GM21723 (cell line): ENCODE results near the gene SH2D1B.

ENCODE experiments used
- ATAC-seq: cut with Tn5 transposase; IDR thresholded peaks from one replicate; pipeline ENCODE4 v1.9.1; 2021; ENCODE audit warnings: mild to moderate bottlenecking, moderate library complexity; ENCODE audit not compliant: unreplicated experiment

The SH2D1B gene

DNA sequence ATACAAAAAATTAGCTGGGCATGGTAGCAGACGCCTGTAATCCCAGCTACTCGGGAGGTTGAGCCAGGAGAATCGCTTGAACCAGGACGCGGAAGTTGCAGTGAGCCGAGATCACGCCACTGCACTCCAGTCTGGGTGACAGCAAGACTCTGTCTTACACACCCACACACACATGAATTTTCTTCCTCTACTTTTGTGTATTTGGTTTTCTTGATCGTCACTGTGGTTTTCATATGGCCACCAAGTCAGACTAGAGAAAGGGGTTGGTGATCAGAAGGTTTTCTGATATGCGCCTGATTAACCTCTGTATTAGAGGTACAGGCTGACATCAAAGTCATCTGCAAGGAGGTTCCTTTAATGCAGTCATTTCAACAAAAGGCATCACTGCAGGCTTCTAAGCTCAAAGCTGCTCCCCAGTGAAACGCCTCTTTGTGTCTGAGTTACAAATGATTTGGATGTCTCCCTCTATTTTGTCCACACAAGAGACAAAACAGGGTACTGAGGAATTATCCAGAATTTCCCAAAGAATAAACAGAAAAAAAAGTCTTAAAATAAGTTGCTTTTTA is 11.1 kb downstream of the SH2D1B start:
- no peak for ATAC-seq

DNA sequence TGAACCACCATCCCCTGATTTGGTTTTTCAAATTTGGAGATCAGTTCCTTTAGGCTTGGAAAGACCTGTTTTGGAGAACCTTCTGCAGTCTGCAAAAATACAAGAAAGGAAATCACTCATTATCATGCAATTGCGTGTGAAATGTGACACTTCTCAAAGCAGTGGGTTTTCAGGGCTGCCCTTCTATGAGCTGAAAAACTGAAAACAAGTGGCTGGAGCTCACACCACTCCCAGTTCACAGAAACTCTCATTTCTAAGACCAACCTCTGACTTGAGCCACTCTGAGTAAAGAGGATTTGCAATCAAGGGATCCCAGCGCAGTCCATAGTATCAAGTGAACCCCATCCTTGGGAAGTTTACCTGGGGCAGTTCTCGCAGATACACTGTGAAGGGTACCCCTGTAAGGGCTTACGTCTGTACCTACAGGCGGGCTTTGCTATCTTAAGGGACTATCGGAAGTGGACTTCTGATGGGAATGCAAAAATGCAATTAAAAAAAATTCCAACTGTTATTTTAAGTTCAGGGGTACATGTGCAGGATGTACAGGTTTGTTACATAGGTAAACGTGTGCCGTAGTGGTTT is 12.8 kb downstream of the SH2D1B start:
- ATAC-seq = no peak

DNA sequence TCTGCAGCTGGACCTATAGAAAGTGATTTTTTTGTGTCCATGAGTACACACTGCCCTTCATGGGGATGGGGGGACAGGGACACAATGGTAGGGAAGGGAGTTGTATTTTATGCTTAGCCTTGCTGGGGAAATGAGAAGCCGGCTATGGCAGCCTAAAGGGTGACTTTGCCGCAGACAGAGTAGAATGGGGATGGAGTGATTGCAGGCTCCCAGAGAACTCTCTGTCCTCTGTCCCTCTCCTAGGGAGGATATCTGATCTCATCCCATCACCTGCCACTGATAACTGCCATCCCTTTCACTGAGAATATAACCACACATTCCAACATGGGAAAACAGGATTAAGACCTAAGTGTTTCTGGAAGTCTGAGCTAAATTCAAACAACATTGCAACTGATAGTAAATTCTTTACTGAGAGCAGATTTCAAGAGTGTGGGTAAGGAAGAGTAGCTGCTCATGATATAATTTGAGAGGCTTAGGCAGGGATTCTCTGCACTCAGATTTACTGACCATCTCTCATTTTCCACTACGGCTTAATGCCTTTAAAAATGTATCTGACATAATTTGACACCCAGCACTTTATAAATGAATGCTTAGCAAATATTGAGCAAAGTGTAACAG is 13.9 kb downstream of the SH2D1B start:
- ATAC-seq = no peak

DNA sequence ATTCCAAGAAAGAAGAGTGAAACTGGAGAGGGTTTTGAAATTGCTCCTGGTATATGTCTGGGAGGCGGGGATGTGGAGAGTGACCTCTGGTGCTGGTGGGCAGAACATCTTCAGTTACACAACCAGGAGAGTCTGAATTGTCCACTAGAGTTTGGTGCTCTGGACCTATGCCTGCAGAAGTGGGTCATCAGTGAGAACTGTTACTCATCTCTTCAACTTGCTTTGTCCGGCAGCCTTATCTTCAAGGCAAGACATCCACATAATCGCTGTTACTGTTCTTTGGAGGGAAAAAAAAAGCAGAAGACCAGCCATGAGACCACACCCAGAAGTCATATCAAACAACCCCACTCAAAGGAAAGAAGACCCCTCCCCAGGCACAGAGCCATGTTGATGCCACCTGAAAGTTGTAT is 14.9 kb downstream of the SH2D1B start:
- no peak for ATAC-seq

DNA sequence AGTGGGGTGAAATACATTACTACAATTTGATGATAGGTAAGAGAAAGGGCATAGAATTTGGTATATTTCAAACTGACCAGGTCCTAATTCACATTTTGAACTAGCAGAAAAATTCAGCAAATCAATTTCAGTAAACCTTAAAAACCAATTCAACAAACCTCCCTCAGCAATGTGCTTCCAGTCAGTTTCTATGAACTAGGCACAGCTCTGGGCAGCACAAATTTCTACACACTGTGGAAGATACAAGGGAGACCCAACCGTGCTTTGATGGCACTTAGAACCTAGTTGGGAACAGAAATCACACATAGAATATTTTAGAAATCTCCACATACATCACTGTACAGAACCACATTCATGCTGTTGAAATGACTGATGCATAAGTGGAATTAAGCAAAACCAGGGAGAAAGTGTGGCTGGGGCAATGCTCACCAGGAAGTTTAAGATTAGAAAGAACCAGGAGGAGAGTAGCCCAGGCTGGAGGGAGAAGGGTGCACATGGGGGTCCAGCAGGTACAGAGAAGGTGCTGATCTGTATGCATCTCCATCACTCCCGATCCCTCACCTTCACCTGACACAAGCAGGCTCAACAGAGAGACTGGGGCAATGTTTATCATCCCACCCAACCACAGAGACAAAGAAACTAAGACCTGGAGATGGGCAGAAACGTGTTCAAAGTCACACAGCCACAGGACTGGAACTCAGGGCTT is 15.6 kb downstream of the SH2D1B start:
- ATAC-seq = no peak

DNA sequence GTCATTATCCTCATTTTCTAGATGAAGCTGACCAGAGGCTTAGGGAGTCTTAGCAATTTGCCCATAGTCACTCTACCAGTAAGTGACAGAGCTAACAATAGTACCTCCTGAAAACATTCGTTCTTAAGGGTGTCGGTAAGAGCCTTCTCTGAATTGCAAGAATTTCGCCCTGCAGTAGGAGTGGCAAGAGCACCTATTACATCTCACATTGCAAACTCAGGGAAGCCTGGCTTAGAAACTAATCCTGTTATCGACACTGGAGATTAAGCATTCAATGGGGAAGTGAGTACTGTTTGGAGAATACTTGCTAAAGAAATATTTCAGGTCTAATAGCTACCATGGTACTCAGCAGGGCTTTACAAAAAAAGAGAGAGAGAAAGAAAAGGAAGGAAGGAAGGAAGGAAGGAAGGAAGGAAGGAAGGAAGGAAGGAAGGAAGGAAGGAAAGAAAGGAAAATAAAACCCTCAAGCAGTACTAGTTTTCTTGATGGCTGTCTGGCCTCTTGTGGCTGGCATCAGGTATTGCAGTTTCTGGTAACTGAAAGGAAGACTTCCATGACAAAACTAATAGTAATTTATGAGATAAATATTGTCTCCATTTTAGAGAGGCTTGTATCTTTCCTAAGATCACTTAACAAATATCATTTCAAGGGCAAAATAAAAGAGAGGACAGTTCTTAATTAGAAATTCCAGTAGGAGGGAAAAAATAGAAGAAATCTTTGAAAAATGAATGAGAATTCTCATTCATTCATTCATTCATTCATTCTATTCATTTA is 20.0 kb downstream of the SH2D1B start:
- ATAC-seq = no peak

DNA sequence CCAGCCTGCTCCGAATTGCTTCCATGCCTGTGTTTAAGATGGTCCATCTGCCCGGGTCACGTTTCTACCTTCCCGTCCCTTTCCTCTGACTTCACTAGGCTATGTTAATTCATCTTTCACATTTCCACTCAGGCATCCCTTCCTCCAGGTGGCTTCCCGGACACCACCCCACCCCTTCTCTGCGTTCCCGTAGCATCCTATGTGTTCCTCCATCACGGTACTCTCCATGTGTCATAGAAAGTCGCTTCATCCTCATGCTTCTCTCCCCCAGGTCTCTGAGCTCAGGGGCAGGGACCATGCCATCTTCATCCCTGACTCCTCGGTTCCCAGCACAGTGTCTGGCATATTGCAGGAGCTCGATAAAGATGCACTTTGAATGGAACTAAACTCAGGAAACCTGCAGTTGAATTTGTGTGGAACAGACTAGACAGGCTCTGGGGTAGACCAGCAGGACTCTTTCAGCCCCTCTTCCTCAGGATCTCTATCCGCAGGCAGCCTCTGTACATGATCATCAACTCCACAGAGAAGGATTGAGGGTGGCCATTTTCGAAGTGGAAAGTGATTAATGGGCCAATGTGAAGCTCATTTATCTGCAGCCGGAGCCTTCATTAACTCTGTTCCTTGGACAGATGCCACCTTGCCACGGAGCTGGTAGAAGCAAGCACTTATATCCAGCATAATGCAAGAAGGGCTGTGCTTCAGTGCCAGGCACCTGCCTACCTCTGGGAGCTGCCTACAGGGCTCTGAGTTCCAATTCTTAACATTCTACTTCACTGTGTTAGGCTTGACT is 21.3 kb downstream of the SH2D1B start:
- no peak for ATAC-seq

DNA sequence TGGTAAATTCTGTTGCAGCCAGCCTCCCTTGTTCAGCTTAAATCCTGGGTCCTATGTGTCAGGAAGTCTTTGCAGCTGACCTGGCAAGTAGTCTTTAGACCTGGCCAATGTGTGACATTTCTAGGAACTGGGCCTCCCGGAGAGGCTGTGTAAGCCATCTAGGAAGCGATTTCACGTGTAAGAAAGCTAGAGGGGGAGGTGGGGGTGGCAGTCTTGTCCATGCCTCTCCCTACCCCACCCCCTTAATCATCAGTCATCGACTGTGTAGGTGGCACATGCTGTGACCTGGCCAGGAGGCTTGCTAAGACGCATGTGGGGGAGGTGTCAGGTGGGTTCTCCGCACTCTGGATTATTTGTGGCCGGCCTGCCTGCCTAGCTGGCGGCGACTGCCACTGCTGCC is 22.0 kb downstream of the SH2D1B start:
- no peak for ATAC-seq

DNA sequence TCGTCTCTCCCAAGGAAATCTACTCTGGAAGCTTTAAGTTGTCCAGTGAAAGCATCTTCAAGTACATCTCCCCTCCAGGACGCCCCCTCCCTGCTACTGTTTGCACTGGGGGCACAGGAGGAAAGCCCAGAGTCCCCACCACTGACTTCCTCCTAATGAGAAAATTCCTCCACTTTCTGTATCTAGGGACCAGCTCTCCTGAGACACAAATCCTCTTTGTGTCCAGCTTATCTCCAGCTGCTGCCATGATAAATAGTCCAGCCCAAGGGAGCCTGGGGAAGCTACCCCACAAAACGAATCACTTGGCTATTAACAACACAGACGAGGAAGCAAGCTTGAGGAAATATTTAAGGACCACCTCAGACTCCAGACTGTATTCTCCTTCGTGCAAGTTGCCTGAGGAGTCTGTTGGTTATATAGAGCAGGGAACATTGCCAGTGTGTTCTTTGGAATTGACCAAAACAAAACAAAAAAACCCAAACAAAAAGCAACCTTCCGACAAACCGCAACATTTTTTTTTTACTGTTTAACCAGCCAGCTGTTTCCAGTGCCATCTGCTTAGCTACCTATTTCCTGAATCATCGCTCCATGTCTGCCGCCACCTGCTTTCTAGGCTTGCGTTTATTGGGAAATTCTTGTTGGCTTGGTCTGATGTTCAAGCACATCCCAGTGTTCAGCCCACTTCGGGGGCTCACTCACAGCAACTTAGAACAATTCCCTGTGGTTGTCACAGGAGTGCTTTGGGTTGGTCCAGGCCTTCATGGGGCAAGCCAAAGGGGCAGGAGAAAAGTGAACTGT is 22.7 kb downstream of the SH2D1B start:
- no peak for ATAC-seq

DNA sequence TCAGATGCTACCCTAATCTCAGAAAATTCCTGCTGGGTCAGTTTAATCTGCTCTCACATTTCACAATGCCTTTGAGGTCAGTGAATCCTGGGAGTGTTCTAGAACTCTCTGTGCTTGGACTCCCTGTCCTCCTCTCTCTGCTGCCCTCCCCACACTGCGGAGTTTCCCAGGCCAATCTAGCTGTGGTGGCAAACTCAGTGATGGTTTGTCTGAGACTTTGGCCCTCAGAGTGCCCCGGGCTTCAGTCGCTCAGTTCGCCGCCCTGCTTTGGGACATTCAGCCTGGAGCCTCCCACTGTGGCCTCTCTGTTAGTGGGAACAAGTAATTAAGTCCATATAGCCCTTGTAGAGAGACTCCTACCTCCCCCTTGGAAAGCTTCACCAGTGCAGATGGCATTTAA is 23.3 kb downstream of the SH2D1B start:
- no peak for ATAC-seq

DNA sequence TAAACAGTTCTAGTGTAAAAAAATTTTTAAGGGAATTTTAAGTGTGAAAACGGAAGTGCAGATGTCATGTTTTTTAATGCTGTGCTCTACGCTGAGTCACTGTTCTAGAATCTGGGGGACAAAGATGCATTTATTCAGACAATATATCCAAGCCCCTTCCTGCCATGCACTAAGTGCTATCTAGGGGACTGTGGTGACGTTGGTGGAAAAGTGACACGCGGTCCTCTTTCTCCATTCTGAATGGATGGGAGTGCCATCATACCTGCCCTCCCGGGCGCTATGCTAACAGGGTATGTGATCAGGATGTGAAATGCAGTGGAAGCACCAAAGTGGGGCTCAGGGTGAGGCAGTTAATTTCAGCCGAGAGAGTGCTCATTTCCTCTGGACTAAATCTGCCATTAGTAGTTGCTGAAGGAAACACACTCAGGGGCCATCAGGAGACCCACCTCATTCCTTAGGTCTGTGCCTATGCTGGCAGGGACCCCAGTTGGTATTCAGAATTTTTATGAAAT is 23.8 kb downstream of the SH2D1B start:
- no peak for ATAC-seq

DNA sequence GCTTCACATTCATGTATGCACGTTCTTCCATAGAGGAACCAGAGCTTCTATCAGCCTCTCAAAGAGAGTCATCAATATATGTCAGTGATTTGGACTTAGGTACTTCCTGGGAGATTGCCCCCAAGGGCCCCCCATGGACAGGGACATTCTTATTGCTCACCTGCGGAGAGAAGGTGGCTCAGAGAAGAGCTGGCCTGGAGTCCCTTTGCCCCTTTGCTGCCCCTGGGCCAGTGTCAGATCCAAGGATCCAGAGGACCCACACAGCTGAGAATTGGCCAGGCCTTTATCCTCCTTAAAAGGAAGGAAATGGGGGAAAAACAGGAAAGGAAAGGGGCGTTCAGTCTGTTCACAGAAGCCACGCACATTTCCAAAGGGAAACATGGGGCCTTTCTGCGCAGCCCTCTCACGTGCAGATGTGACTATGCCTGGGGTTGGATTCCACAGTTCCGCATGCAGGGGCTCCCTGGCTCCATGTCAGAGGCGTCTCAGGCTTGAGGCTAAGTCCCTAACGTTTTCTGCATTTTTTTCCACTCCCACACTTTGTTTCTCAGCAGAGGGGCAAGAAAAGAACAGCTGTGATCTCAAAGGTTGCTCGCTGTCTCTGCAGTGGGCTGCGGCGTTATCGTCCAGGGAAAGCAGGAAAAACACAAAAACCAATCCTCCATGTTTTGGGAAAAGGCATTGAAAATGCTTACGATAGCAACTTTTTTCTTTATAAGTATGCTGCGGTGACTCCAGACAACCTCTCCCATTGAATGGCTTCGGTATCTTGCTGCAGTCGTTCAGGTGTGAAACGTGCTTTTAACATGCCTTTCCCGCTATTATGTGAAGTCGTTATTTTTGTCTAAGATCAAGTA is 24.5 kb downstream of the SH2D1B start:
- no peak for ATAC-seq

DNA sequence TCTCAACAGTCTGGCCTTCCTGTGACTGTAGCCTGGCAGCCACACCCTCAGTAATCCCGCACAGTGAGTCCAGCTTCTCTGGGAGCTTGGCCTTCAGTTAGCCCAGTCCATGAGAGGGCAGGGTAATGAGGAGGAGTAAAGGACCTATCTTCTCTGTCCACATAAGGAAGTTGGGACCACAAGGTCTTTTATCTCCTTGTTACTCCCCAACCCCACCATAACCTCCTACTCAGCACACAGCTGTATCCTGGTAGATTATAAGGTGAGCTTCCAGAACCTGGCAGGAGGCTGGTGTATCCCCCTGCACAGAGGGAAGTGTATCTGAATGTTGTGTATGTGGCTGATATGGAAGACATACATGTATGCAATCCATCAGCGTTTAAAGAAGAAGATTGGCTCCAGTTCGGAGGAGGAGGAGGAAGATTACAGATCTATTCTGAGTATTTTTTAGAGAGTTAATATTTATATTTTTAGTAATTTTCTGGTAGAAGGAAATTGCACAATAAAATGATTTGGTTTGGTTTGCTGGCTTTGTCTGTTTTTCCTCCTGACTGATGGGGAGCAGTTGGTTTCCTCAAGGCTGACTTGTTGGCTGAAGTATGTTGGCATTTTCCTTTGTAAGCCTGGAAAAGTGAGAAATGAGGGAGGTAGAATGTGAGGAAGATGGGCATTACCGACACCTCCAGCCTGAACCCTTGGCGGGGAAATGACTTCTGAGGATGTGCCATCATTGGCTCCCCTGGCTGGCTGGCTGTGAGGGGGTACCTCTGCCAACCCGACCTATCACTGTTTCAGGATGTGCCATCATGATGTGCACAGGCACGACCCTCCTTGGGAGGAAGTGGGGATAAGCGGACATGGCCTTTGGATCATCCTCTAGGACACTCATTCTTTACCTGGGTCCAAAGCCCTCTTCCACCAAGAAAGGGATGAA is 25.4 kb downstream of the SH2D1B start:
- ATAC-seq = no peak

DNA sequence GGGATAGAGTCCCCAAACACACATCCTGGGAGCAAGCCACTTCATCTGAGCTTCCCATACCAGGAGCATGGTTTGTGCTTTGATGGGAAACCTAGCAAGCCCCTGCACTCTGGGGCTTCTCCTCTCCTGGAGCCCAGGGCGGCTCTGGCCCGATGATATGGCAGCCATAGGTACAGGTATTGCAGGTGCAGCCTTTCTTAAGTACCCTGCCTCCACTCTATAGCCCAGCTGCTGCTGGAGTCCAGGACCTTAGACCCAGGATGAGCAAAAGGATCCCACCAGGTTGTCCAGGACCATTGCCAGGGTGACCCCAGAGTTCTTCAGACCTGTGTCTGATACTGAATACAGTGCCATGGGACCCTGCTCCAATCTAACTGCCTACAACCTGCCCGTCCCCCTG is 26.2 kb downstream of the SH2D1B start:
- ATAC-seq = no peak

DNA sequence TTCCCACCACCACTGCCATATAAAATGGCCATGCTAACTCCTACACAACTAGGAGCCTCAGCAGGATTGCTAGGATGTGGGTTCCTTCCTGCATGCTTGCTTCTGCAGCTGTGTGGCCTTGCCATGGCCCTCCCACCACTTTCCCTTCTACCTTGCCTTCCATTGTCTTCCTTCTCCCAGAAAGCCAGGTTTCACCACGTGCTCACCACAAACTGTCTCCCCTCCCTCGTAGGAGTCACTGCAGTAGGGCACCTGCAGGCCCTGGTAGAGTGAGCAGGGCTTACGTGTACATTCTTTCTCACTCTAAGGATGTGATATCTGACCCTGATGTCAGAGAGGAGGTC is 26.7 kb downstream of the SH2D1B start:
- ATAC-seq = no peak

DNA sequence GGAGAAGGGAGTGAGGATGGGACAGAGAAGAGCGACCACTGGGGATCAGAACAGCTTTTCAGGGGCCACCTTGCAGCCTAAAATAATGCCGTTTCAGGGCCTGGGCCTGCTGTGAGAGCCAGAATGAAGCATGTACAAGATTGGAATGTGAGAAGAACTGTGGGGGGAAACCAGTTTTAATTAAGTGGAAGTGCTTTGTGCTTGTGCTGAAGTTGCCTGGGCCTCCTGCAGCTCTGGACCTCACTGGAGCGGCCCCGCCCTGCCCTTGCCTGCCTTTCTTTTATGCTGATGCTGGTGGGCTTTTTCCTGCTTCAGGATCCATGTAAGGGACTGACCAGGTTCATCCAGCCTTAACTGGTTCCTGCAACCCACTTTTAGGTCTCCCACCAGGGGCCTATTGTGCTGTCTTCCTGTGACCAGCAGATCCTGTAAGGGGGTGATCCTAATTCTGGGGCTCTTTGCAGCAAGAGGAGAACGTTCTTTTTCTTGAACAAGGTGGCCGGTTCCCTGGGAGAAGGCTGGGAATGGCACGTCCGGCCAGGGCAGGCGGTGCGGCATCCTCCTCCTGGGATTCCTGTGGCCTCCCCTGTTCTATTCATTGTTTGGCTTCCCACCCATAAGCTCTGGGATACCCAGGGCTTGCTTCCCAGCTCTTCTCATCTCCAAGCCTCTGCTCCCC is 27.2 kb downstream of the SH2D1B start:
- no peak for ATAC-seq

DNA sequence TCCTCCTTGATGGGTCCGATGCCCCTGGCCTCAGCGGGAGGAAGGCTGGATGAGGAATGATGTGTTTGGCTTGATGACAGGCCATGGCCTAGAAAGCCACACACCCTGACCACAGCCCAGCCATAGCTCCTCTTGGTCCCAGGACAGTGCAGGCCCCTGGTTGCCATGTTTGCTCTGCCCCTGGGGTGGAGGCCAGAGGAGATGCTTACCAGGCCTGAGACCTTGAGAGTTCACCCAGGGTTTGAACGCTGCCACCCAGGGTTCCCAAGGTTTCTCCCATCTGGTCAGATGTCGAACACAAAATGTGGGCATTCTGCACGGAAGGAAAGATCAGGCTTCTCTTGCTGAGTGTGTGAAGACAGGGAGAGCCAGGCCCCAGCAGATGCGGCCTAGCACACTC is 27.8 kb downstream of the SH2D1B start:
- no peak for ATAC-seq
